GM11168 (cell line): Measurements from ENCODE around the gene TBC1D4.

Experiments
- in situ Hi-C: fragments of 300-500 bp; cut with MboI; formaldehyde crosslinking; loops from one replicate; pipeline ENCODE4 v1.12.0; 2022; ENCODE audit warnings: low sequenced_read_pairs; ENCODE audit not compliant: unreplicated experiment

Gene TBC1D4

GRCh38 chr13:75489502-75490263, 7.7 kb upstream of the TBC1D4 start:
- in situ Hi-C loops: no loop called here

- in situ Hi-C loops: no loop called here
Observed at GRCh38 chr13:75486146-75487062, 4.4 kb upstream of the TBC1D4 start.

GRCh38 chr13:75485286-75486062, 3.5 kb upstream of the TBC1D4 start:
- in situ Hi-C loops: no loop called here

GRCh38 chr13:75482820-75483079, 781 bp upstream of the TBC1D4 start:
- in situ Hi-C loops: no loop called here

- in situ Hi-C loops: no loop called here
Observed at GRCh38 chr13:75481176-75482069, 546 bp downstream of the TBC1D4 start.

GRCh38 chr13:75480671-75481175, 1.2 kb downstream of the TBC1D4 start:
- in situ Hi-C loops: no loop called here

GRCh38 chr13:75479102-75479740, 2.7 kb downstream of the TBC1D4 start:
- in situ Hi-C loops: loop anchor here (10.0 kb wide), 1 partner anchor 104 kb away; no protein-coding TSS in a partner anchor

- in situ Hi-C loops: loop anchor here (10.0 kb wide), 1 partner anchor 104 kb away; no protein-coding TSS in a partner anchor
Observed at GRCh38 chr13:75478659-75479058, 3.3 kb downstream of the TBC1D4 start.

GRCh38 chr13:75474956-75475355, 7.0 kb downstream of the TBC1D4 start:
- in situ Hi-C loops: loop anchor here (10.0 kb wide), 1 partner anchor 100 kb away; no protein-coding TSS in a partner anchor

- in situ Hi-C loops: loop anchor here (10.0 kb wide), 1 partner anchor 99 kb away; no protein-coding TSS in a partner anchor
Observed at GRCh38 chr13:75473468-75473867, 8.5 kb downstream of the TBC1D4 start.

GRCh38 chr13:75470676-75471075, 11.3 kb downstream of the TBC1D4 start:
- in situ Hi-C loops: loop anchor here (10.0 kb wide), 1 partner anchor 96 kb away; no protein-coding TSS in a partner anchor

GRCh38 chr13:75469047-75469446, 12.9 kb downstream of the TBC1D4 start:
- in situ Hi-C loops: no loop called here

- in situ Hi-C loops: no loop called here
Observed at GRCh38 chr13:75468602-75469001, 13.4 kb downstream of the TBC1D4 start.

- in situ Hi-C loops: no loop called here
Observed at GRCh38 chr13:75468098-75468497, 13.9 kb downstream of the TBC1D4 start.

GRCh38 chr13:75467040-75467728, 14.8 kb downstream of the TBC1D4 start:
- in situ Hi-C loops: no loop called here

- in situ Hi-C loops: no loop called here
Observed at GRCh38 chr13:75465236-75465635, 16.7 kb downstream of the TBC1D4 start.

GRCh38 chr13:75461314-75461713, 20.7 kb downstream of the TBC1D4 start:
- in situ Hi-C loops: no loop called here

GRCh38 chr13:75460644-75461043, 21.3 kb downstream of the TBC1D4 start:
- in situ Hi-C loops: no loop called here
